ENCODE results near the gene PRDM11. TPM values are rescaled to one million over a fixed set of nuclear protein-coding genes. Genes with fewer than 3 reads are reported as not detected.

The PRDM11 gene
- total RNA-seq, 4 donors from 2014 or later, result 29.5 to 43.2 (median 33.5) TPM

DNA sequence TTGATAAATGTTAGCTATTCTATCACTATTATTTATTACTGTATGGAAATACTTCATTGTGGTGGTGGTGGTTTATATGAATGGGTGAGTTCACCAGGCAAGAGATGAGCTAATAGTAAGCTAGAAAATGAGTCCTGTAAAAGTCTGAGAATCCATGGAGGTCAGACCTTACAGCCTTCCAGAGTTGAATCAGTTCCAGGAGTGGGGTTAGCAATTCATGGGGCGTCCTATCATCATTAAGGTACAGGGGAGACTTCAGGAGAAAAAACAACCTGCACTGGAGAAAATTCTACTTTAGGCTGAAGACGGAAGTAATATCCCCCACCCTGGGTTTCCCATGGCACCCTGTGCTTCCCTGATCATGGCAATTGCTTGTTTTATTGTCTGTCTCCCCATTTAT is 133.2 kb downstream of the PRDM11 start:
- H3K27me3 ChIP-seq, result peaks cover 0 to 58% (median 0%) of the 10 kb centered on the region in 4 donors
- 90% methylated on average over 2 of the region's 2 CpGs for WGBS
- no peaks in the 10 kb centered on the region for H3K4me1 ChIP-seq
- H3K9me3 ChIP-seq, result peaks cover 0 to 7% (median 2%) of the 10 kb centered on the region in 4 donors
- H3K27ac ChIP-seq (replicated peaks in 1 of 4), result no peak overlapping the region
- no peaks in the 10 kb centered on the region for H3K36me3 ChIP-seq
- H3K4me3 ChIP-seq, result no peak overlapping the region
- intact Hi-C loops (cut with DNase I), result no loop called here
- TF ChIP-seq POLR2A (IDR thresholded peaks at IDR 0.05; ENCODE audit: low read depth), result no peak
- TF ChIP-seq POLR2AphosphoS5 (IDR thresholded peaks at IDR 0.05), result no peak
- TF ChIP-seq, protein P1, sequence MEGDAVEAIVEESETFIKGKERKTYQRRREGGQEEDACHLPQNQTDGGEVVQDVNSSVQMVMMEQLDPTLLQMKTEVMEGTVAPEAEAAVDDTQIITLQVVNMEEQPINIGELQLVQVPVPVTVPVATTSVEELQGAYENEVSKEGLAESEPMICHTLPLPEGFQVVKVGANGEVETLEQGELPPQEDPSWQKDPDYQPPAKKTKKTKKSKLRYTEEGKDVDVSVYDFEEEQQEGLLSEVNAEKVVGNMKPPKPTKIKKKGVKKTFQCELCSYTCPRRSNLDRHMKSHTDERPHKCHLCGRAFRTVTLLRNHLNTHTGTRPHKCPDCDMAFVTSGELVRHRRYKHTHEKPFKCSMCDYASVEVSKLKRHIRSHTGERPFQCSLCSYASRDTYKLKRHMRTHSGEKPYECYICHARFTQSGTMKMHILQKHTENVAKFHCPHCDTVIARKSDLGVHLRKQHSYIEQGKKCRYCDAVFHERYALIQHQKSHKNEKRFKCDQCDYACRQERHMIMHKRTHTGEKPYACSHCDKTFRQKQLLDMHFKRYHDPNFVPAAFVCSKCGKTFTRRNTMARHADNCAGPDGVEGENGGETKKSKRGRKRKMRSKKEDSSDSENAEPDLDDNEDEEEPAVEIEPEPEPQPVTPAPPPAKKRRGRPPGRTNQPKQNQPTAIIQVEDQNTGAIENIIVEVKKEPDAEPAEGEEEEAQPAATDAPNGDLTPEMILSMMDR (IDR thresholded peaks at IDR 0.05), result no peak
- TF ChIP-seq EP300 (IDR thresholded peaks at IDR 0.05), result no peak
- DNase-seq (ENCODE audit: extremely low spot score), result no peak

GRCh38 chr11:45280449-45280848 is 134.0 kb downstream of the PRDM11 start:
- Histone ChIP-seq H3K27ac (replicated peaks in 1 of 4) (no peak overlapping the region), H3K9me3 (peaks cover 0 to 7% (median 2%) of the 10 kb centered on the region in 4 donors), H3K4me1 (peaks cover 0 to under 1% (median 0%) of the 10 kb centered on the region in 4 donors), H3K4me3 (no peak overlapping the region), H3K27me3 (peaks cover 0 to 59% (median 3%) of the 10 kb centered on the region in 4 donors), H3K36me3 (no peaks in the 10 kb centered on the region)
- TF ChIP-seq POLR2A (IDR thresholded peaks at IDR 0.05; ENCODE audit: low read depth) (no peak), POLR2AphosphoS5 (IDR thresholded peaks at IDR 0.05) (no peak), EP300 (IDR thresholded peaks at IDR 0.05) (no peak)
- TF ChIP-seq, protein P1 (IDR thresholded peaks at IDR 0.05), result no peak
- whole genome bisulfite sequencing, result 49% methylated on average over 3 of the region's 3 CpGs
- intact Hi-C loops (cut with DNase I), result no loop called here
- DNase-seq (ENCODE audit: extremely low spot score), result no peak

- Histone ChIP-seq H3K27ac (replicated peaks in 1 of 4) (no peak overlapping the region), H3K4me3 (no peak overlapping the region), H3K36me3 (no peaks in the 10 kb centered on the region), H3K9me3 (peaks cover 0 to 10% (median 4%) of the 10 kb centered on the region in 4 donors), H3K4me1 (peaks cover 8 to 11% (median 8%) of the 10 kb centered on the region in 4 donors), H3K27me3 (peaks cover 0 to 65% (median 18%) of the 10 kb centered on the region in 4 donors)
- DNase-seq (ENCODE audit: extremely low spot score), result no peak
- intact Hi-C loops (cut with DNase I), result no loop called here
- TF ChIP-seq EP300 (IDR thresholded peaks at IDR 0.05), result no peak
- no peak for TF ChIP-seq POLR2A (IDR thresholded peaks at IDR 0.05; ENCODE audit: low read depth)
- TF ChIP-seq, protein P1 (IDR thresholded peaks at IDR 0.05), result no peak
- no peak for TF ChIP-seq POLR2AphosphoS5 (IDR thresholded peaks at IDR 0.05)
- WGBS, result 90% methylated on average over 6 of the region's 6 CpGs
Observed at GRCh38 chr11:45282081-45282480, 135.6 kb downstream of the PRDM11 start.

Other genes with a start within 250 kb of the PRDM11 start
- gene TP53I11, start 195.8 kb upstream of the PRDM11 start, total RNA-seq, result 10 to 100 TPM; 51.1 to 76.1 (median 59.2) TPM
- under 1 TPM in 3 of 4 donors, not detected in 1; 0.23 to 0.83 (median 0.42) TPM for gene SYT13, start 139.7 kb downstream of the PRDM11 start, total RNA-seq